GM18868 (cell line): ENCODE measurements around the gene TMEM190.
A peak's percentile ranks its signal among the peaks of the same experiment; 100 is the strongest.

ENCODE experiments used
- ATAC-seq: cut with Tn5 transposase; IDR thresholded peaks from one replicate; pipeline ENCODE4 v1.9.1; 2021; ENCODE audit warnings: mild to moderate bottlenecking, moderate library complexity; ENCODE audit not compliant: unreplicated experiment

Gene TMEM190

DNA sequence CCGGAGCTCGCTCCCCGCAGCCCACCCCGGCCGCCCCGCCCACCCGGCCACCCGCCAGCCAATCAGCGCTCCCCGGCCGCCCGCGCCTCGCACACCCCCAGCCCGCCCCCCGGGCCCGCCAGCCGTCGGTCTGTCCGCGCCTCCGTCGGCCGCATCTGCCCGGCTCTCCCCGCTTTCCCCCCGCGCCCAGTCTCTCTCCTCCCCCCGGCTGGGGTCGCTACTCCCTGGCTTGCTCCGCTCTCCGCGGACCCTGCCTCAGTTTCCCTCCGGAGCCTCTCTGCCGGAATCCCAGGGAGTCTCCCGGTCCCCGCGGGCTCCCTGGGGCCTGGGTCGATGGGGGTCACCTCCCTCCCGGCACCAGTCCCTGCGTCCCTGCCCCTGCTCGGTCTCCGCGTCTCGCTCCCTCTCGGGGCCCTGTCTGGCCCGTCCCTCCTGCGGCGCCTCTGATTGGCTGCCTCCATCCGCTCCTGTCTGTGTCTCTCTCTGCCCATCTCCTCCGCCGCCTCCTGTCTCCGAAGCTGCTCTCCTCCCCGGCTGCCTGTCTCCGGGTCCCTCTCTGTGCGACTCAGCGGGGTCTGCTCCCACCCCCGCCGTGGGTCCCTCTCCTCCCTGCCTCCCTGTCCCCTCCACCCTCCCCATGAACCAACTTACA is 6.8 kb upstream of the TMEM190 start:
- no peak for ATAC-seq

- ATAC-seq, result no peak
Measured at GRCh38 chr19:55370305-55370988, 6.2 kb upstream of the TMEM190 start, which contains the start of gene IL11. Gene IL11 (minus strand): TSS chr19:55370463. CDS start chr19:55370310, 153 bp downstream.

GRCh38 chr19:55372316-55373081 is 4.1 kb upstream of the TMEM190 start:
- no peak for ATAC-seq

GRCh38 chr19:55373306-55373992 is 3.2 kb upstream of the TMEM190 start:
- ATAC-seq, result no peak

GRCh38 chr19:55373993-55374757 is 2.5 kb upstream of the TMEM190 start:
- no peak for ATAC-seq

DNA sequence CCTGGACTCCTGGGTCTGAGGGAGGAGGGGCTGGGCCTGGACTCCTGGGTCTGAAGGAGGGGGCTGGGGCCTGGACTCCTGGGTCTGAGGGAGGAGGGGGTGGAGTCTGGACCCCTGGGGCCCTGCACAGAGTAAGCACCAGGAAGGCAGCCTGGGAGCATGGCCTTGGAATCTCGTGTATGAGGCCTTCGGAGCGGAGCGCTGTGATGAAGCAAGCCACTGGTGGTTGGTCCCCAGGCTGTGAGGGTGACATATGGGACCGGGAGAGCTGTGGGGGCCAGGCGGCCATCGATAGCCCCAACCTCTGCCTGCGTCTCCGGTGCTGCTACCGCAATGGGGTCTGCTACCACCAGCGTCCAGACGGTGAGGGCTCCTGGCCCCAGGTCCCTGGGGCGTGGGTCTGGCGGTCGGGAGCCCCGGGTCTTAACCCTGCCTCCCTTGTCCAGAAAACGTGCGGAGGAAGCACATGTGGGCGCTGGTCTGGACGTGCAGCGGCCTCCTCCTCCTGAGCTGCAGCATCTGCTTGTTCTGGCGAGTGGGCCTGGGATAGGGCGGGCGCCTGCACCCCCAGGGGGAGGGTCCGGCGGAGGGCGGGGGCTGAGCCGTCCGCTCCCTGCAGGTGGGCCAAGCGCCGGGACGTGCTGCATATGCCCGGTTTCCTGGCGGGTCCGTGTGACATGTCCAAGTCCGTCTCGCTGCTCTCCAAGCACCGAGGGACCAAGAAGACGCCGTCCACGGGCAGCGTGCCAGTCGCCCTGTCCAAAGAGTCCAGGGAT is 918 bp downstream of the TMEM190 start:
- ATAC-seq, result no peak

GRCh38 chr19:55379174-55379573 is 2.5 kb downstream of the TMEM190 start:
- ATAC-seq, result no peak

DNA sequence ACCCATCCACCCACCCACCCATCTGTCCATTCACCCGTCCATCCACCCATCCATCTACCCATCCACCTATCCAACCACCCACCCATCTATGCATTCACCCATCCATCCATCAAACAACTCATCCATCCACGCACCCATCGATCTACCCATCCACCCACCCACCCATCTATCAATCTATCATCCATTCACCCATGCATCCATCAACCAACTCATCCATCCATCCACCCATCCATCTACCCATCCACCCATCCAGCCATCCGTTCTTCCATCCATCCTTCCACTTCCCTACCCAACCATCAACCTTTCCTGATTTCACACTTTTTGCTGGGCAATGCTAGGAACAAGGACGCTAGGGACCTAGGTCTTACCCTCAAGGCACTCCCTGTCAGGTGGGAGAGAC is 5.4 kb downstream of the TMEM190 start:
- no peak for ATAC-seq

DNA sequence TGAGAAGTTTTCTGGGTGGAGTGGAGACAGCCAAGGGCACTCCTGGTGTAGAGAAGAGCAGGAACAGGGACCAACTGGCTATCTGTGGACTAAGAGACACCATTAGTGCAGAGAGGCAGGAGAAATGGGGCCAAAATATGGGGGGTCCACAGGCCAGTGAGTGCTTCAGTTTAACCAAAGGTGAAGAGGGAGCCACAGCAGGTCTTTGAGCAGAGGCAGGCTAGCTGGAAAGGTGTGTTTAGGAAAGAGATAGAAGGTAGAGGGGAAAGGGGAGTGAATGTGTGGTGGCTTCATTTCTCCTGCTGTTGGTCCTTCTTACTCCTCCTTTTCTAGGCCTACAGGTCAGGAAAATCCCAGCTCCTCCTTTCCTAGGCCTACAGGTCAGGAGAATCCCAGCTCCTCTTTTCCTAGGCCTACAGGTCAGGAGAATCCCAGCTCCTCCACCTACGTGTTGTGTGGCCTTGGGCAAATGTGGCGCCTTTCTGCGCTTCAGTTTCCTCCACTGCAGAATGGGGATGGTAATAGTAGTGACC is 6.0 kb downstream of the TMEM190 start:
- ATAC-seq, result no peak

DNA sequence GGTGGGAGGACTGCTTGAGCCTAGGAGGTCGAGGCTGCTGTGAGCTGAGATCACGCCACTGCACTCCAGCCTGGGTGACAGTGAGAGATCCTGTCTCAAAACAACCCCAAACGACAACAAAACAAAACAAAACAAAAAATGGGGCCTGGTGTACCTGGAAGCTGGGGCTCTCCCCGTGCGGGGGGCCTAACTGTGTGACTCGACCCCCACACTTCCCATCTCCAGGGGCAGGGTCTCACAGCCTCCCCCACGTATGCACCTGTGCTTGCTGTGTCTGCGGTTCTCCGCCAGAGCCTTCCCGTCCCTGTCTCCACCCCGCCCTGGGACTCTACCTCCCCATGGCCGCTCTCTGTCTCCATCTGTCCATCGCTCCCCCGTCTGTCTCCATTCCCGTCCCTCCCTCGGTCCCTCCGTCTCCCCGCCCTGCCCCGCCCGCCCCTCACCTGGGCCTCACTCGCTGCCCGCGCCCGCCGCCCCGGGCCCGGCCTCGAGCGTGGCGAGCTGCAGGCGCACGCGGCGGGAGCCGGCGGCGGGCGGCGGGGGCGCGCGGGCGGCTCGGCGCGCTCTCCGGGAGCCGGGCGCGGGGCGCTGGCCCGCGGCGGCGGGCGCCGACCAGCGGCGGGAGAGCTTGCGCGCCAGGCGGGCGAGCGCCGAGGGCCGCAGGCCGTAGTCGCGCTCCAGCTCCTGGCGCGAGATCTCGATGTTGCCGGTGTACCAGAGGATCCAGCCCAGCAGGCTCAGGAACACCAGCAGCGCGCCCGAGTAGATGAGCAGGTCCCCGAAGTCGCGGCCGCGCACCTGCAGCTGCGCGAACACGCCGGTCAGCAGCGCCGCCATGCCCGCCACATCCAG is 6.9 kb downstream of the TMEM190 start:
- no peak for ATAC-seq

DNA sequence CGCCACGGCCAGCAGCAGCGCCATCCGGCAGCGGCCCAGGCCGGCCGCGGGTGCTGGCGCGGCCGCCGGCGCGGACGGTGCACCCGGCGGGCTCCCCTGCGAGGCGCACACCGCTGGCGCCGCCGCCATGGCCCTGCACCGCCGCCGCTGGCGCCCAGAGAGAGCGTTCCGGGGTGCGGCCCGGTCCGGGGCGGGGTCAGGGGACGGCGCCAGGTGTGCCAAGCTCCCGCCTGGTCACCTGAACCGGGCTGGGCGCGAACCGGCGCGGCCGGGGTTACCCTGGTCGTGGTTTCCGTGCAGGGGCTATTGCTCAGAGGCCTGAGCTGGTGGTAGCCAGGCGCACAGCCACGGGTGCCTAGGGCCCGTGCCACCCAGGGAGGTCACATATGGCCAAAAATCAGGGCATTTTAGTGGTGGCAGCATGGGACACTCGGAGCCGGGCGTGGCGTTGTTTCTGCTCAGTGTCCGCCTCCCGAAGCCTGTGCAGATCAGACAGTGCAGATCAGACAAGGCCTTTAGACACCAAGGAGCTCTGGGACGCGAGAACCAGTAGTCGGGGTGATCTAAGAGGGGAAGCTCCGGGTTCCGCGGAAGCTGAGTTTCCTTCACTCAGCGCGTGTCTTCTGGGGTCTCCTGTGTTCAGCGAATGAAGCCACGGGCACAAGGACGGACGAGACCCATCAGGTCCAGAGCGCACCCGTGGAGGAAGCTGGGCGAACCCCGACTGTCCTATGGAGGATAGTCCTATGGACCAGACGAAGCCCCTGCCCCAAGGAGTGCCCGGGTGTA is 7.7 kb downstream of the TMEM190 start, which contains the start of gene TMEM238:
TSS of gene TMEM238 (minus strand) at position 162 of the 789 bp plus-strand sequence. CDS start at position 129, 33 bp downstream.
- no peak for ATAC-seq

GRCh38 chr19:55384920-55385723 is 8.5 kb downstream of the TMEM190 start:
- peak; percentile 56 for ATAC-seq

GRCh38 chr19:55385724-55386492 is 9.3 kb downstream of the TMEM190 start, which contains the start of gene RPL28:
Gene RPL28 (plus strand): TSS chr19:55385932. CDS start chr19:55386358, 426 bp downstream.
- ATAC-seq, result peak; percentile 69

DNA sequence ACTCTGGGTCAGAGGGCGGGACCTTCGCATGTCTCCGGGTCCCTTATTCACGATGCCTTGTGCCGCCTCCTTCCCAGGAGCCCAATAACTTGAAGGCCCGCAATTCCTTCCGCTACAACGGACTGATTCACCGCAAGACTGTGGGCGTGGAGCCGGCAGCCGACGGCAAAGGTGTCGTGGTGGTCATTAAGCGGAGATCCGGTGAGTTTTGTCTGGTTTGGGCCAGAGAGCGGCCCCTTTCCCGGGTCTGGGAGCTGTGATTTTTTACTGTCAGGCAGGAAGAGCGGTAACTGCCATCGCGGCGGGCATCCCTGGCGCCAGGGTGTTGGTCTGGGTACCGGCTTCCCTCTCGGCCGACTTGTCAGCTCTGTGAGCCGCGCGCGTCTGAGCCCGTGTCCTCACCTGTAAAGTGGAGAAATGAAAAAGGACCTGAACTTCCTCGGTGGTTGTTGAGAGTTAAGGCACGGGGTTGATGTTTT is 9.9 kb downstream of the TMEM190 start:
- ATAC-seq, result no peak

- no peak for ATAC-seq
Measured at GRCh38 chr19:55387736-55388497, 11.3 kb downstream of the TMEM190 start.
